ENCODE data around the gene ATP5MG.
A peak's percentile ranks its signal among the peaks of the same experiment; 100 is the strongest.

The ATP5MG gene

GRCh38 chr11:118359295-118359958, 42.0 kb upstream of the ATP5MG start, which contains the start of gene UBE4A:
Gene UBE4A (plus strand): TSS chr11:118359600. CDS start chr11:118365081, 5,481 bp downstream.
- H3K27ac ChIP-seq (ENCODE audit: low read depth, low read length, poor library complexity, severe bottlenecking): peak within 1 kb of the TSS; percentile 11
- H2AFZ ChIP-seq (ENCODE audit: low read length): 0 out of 2 replicates have a peak within 1 kb of the TSS, but pooled peaks have one; percentile 71
- H3K9ac ChIP-seq (ENCODE audit: low read length): peak within 1 kb of the TSS; percentile 86
- H3K27me3 ChIP-seq (ENCODE audit: insufficient read depth, low read length): no peaks in the 10 kb centered on the region
- peaks cover 24% of the 10 kb centered on the region for H3K4me1 ChIP-seq (ENCODE audit: insufficient read depth, low read length, severe bottlenecking)
- TF ChIP-seq EZH2 (IDR thresholded peaks at IDR 0.05; ENCODE audit: borderline replicate concordance, low read length): no peak
- no peak for TF ChIP-seq CTCF (IDR thresholded peaks at IDR 0.05; ENCODE audit: low read length)
- no peaks in the 10 kb centered on the region for H4K20me1 ChIP-seq (ENCODE audit: insufficient read depth, low read length)
- H3F3A ChIP-seq (ENCODE audit: insufficient read depth, low read length): no peaks in the 10 kb centered on the region
- no peaks in the 10 kb centered on the region for H3K9me2 ChIP-seq (ENCODE audit: low read depth, low read length)
- peaks cover 32% of the 10 kb centered on the region for H3K79me2 ChIP-seq (ENCODE audit: insufficient read depth, low read length)
- H3K9me3 ChIP-seq (ENCODE audit: low read length): no peaks in the 10 kb centered on the region
- H3K36me3 ChIP-seq (ENCODE audit: insufficient read depth, low read length): no peaks in the 10 kb centered on the region
- peak within 1 kb of the TSS; percentile 97 for H3K4me2 ChIP-seq (ENCODE audit: low read length)
- H3K4me3 ChIP-seq (ENCODE audit: low read depth, low read length, poor library complexity, severe bottlenecking): peak within 1 kb of the TSS; percentile 75

- Histone ChIP-seq H3K4me1 (ENCODE audit: insufficient read depth, low read length, severe bottlenecking) (peaks cover 18% of the 10 kb centered on the region), H3K4me3 (ENCODE audit: low read depth, low read length, poor library complexity, severe bottlenecking) (no peak overlapping the region), H4K20me1 (ENCODE audit: insufficient read depth, low read length) (no peaks in the 10 kb centered on the region), H3F3A (ENCODE audit: insufficient read depth, low read length) (no peaks in the 10 kb centered on the region), H3K27me3 (ENCODE audit: insufficient read depth, low read length) (no peaks in the 10 kb centered on the region), H3K9ac (ENCODE audit: low read length) (no peak overlapping the region), H2AFZ (ENCODE audit: low read length) (no peak overlapping the region), H3K79me2 (ENCODE audit: insufficient read depth, low read length) (peaks cover 27% of the 10 kb centered on the region), H3K9me3 (ENCODE audit: low read length) (no peaks in the 10 kb centered on the region), H3K9me2 (ENCODE audit: low read depth, low read length) (no peaks in the 10 kb centered on the region), H3K36me3 (ENCODE audit: insufficient read depth, low read length) (peaks cover 27% of the 10 kb centered on the region), H3K27ac (ENCODE audit: low read depth, low read length, poor library complexity, severe bottlenecking) (no peak overlapping the region), H3K4me2 (ENCODE audit: low read length) (no peak overlapping the region)
- TF ChIP-seq CTCF (IDR thresholded peaks at IDR 0.05; ENCODE audit: low read length) (no peak), EZH2 (IDR thresholded peaks at IDR 0.05; ENCODE audit: borderline replicate concordance, low read length) (no peak)
These were observed 36.3 kb upstream of the ATP5MG start for GRCh38 chr11:118364956-118365615.

GRCh38 chr11:118366287-118366686, 35.1 kb upstream of the ATP5MG start:
- Histone ChIP-seq H3K79me2 (ENCODE audit: insufficient read depth, low read length) (peaks cover 15% of the 10 kb centered on the region), H3K9me2 (ENCODE audit: low read depth, low read length) (no peaks in the 10 kb centered on the region), H4K20me1 (ENCODE audit: insufficient read depth, low read length) (no peaks in the 10 kb centered on the region), H3K27me3 (ENCODE audit: insufficient read depth, low read length) (no peaks in the 10 kb centered on the region), H2AFZ (ENCODE audit: low read length) (no peak overlapping the region), H3K4me1 (ENCODE audit: insufficient read depth, low read length, severe bottlenecking) (peaks cover 6% of the 10 kb centered on the region), H3K9ac (ENCODE audit: low read length) (no peak overlapping the region), H3K4me3 (ENCODE audit: low read depth, low read length, poor library complexity, severe bottlenecking) (no peak overlapping the region), H3K36me3 (ENCODE audit: insufficient read depth, low read length) (peaks cover 39% of the 10 kb centered on the region), H3K4me2 (ENCODE audit: low read length) (no peak overlapping the region), H3K27ac (ENCODE audit: low read depth, low read length, poor library complexity, severe bottlenecking) (no peak overlapping the region), H3K9me3 (ENCODE audit: low read length) (no peaks in the 10 kb centered on the region), H3F3A (ENCODE audit: insufficient read depth, low read length) (no peaks in the 10 kb centered on the region)
- no peak for TF ChIP-seq CTCF (IDR thresholded peaks at IDR 0.05; ENCODE audit: low read length)
- TF ChIP-seq EZH2 (IDR thresholded peaks at IDR 0.05; ENCODE audit: borderline replicate concordance, low read length): no peak

All from OCI-LY1 (cell line).